OCI-LY1 (cell line): Measurements from ENCODE around the gene CSF2RB.

Experiments used
- H2AFZ ChIP-seq: fragments of 200-600 bp; sonication (generic), shearing (Covaris generic); 2 replicates; pipeline ENCODE4 v1.6.0; 2014; ENCODE audit warnings: antibody characterized with exemption, mild to moderate bottlenecking, low read length
- H3F3A ChIP-seq: fragments of 200-600 bp; sonication (generic), shearing (Covaris generic); 2 replicates; pipeline ENCODE4 v1.6.0; 2014; ENCODE audit warnings: mild to moderate bottlenecking, antibody characterized with exemption, low read length, moderate library complexity; ENCODE audit not compliant: insufficient read depth
- H3K27ac ChIP-seq: fragments of 200-600 bp; sonication (generic); 2 replicates; pipeline ENCODE4 v1.5.1; 2014; ENCODE audit warnings: low read length, mixed run types, mild to moderate bottlenecking, low read depth; ENCODE audit not compliant: poor library complexity, severe bottlenecking
- H3K27me3 ChIP-seq: fragments of 200-600 bp; sonication (generic); 2 replicates; pipeline ENCODE4 v1.6.0; 2014; ENCODE audit warnings: antibody characterized with exemption, mild to moderate bottlenecking, low read length, moderate library complexity; ENCODE audit not compliant: insufficient read depth
- H3K36me3 ChIP-seq: fragments of 200-600 bp; sonication (generic); 2 replicates; pipeline ENCODE4 v1.6.1; 2014; ENCODE audit warnings: mild to moderate bottlenecking, antibody characterized with exemption, low read length, moderate library complexity, mixed read lengths; ENCODE audit not compliant: insufficient read depth
- H3K4me1 ChIP-seq: fragments of 200-600 bp; sonication (generic); 2 replicates; pipeline ENCODE4 v1.5.1; 2014; ENCODE audit warnings: mild to moderate bottlenecking, low read length, moderate library complexity; ENCODE audit not compliant: insufficient read depth, severe bottlenecking
- H3K4me2 ChIP-seq: fragments of 200-600 bp; sonication (generic), shearing (Covaris generic); 2 replicates; pipeline ENCODE4 v1.6.1; 2014; ENCODE audit warnings: low read length
- H3K4me3 ChIP-seq: fragments of 200-600 bp; sonication (generic); 2 replicates; pipeline ENCODE4 v1.5.1; 2014; ENCODE audit warnings: low read length, low read depth, mild to moderate bottlenecking, mixed read lengths; ENCODE audit not compliant: poor library complexity, severe bottlenecking
- H3K79me2 ChIP-seq: fragments of 200-600 bp; shearing (Covaris generic); 2 replicates; pipeline ENCODE4 v1.6.1; 2016; ENCODE audit warnings: mixed run types, low read length, mixed read lengths; ENCODE audit not compliant: insufficient read depth
- H3K9ac ChIP-seq: fragments of 200-600 bp; sonication (generic), shearing (Covaris generic); 2 replicates; pipeline ENCODE4 v1.6.1; 2014; ENCODE audit warnings: mild to moderate bottlenecking, low read length, mixed read lengths
- H3K9me2 ChIP-seq: fragments of 200-600 bp; sonication (generic), shearing (Covaris generic); 2 replicates; pipeline ENCODE4 v1.6.1; 2014; ENCODE audit warnings: low read depth, mild to moderate bottlenecking, low read length, mixed read lengths
- H3K9me3 ChIP-seq: fragments of 200-600 bp; shearing (Covaris generic); 2 replicates; pipeline ENCODE4 v1.6.1; 2014; ENCODE audit warnings: low read length, mixed read lengths
- H4K20me1 ChIP-seq: fragments of 200-600 bp; sonication (generic), shearing (Covaris generic); 2 replicates; pipeline ENCODE4 v1.6.0; 2016; ENCODE audit warnings: mild to moderate bottlenecking, low read length; ENCODE audit not compliant: insufficient read depth
- CTCF ChIP-seq: fragments of 200-600 bp; sonication (generic), shearing (Covaris generic); IDR thresholded peaks from 2 replicates; pipeline ENCODE4 v1.5.1; 2017; ENCODE audit warnings: mild to moderate bottlenecking, antibody characterized with exemption, low read length, moderate library complexity, mixed read lengths
- EZH2 ChIP-seq: fragments of 200-600 bp; sonication (generic), shearing (Covaris generic); IDR thresholded peaks from 2 replicates; pipeline ENCODE4 v1.8.0; 2017; ENCODE audit warnings: borderline replicate concordance, mixed run types, mild to moderate bottlenecking, antibody characterized with exemption, low read length, moderate library complexity, mixed read lengths

The CSF2RB gene

GRCh38 chr22:36881504-36882245 is 31.8 kb upstream of the CSF2RB start:
- no peaks in the 10 kb centered on the region for H3K79me2 ChIP-seq
- TF ChIP-seq EZH2, result no peak
- TF ChIP-seq CTCF, result no peak
- no peaks in the 10 kb centered on the region for H3F3A ChIP-seq
- no peak overlapping the region for H3K27ac ChIP-seq
- no peaks in the 10 kb centered on the region for H3K36me3 ChIP-seq
- no peaks in the 10 kb centered on the region for H3K9me2 ChIP-seq
- H3K4me2 ChIP-seq, result no peak overlapping the region
- H4K20me1 ChIP-seq, result no peaks in the 10 kb centered on the region
- no peak overlapping the region for H3K4me3 ChIP-seq
- H2AFZ ChIP-seq, result no peak overlapping the region
- no peak overlapping the region for H3K9ac ChIP-seq
- peaks cover 6% of the 10 kb centered on the region; the same call in 1 of the 2 replicates for H3K9me3 ChIP-seq
- no peaks in the 10 kb centered on the region for H3K4me1 ChIP-seq
- no peaks in the 10 kb centered on the region; the same call in 1 of the 2 replicates for H3K27me3 ChIP-seq

- H4K20me1 ChIP-seq, result no peaks in the 10 kb centered on the region
- H3K9me2 ChIP-seq, result no peaks in the 10 kb centered on the region
- no peaks in the 10 kb centered on the region; the same call in 1 of the 2 replicates for H3K27me3 ChIP-seq
- no peaks in the 10 kb centered on the region for H3K4me1 ChIP-seq
- no peak overlapping the region for H2AFZ ChIP-seq
- no peaks in the 10 kb centered on the region for H3K36me3 ChIP-seq
- no peaks in the 10 kb centered on the region for H3K79me2 ChIP-seq
- H3K9ac ChIP-seq, result no peak overlapping the region
- no peak overlapping the region for H3K27ac ChIP-seq
- H3K9me3 ChIP-seq, result peaks cover 6% of the 10 kb centered on the region; the same call in 1 of the 2 replicates
- no peaks in the 10 kb centered on the region for H3F3A ChIP-seq
- TF ChIP-seq CTCF (no peak), EZH2 (no peak)
- H3K4me2 ChIP-seq, result no peak overlapping the region
- no peak overlapping the region for H3K4me3 ChIP-seq
Observed at GRCh38 chr22:36884349-36885158, 28.9 kb upstream of the CSF2RB start.

GRCh38 chr22:36885474-36885873 is 28.0 kb upstream of the CSF2RB start:
- H2AFZ ChIP-seq, result no peak overlapping the region
- H3K9ac ChIP-seq, result no peak overlapping the region
- no peaks in the 10 kb centered on the region; the same call in 1 of the 2 replicates for H3K27me3 ChIP-seq

More at GRCh38 chr22:36885474-36885873, 28.0 kb upstream of the CSF2RB start:
- no peaks in the 10 kb centered on the region for H3K4me1 ChIP-seq
- H4K20me1 ChIP-seq, result no peaks in the 10 kb centered on the region
- no peaks in the 10 kb centered on the region for H3K79me2 ChIP-seq
- no peaks in the 10 kb centered on the region for H3K9me2 ChIP-seq
- peaks cover 6% of the 10 kb centered on the region; the same call in 1 of the 2 replicates for H3K9me3 ChIP-seq
- H3K36me3 ChIP-seq, result no peaks in the 10 kb centered on the region
- TF ChIP-seq CTCF (no peak), EZH2 (no peak)
- H3F3A ChIP-seq, result no peaks in the 10 kb centered on the region
- H3K27ac ChIP-seq, result no peak overlapping the region
- no peak overlapping the region for H3K4me2 ChIP-seq
- H3K4me3 ChIP-seq, result no peak overlapping the region
